ENCODE measurements around the gene ZHX3.

DNA sequence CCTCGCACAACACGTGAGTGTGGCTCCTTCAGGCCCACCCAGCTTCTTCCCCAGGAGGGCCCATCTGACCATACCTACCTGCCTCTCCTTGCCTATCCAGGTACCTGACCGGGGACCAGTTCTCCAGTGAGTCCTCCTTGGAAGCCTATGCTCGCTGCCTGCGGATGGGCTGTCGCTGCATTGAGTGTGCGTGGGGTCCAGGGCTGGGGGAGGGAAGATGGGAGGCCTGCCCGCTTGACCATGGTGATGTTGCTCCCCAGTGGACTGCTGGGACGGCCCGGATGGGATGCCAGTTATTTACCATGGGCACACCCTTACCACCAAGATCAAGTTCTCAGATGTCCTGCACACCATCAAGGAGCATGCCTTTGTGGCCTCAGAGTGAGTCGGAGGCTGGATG, 153.7 kb downstream of the ZHX3 start:
- TF ChIP-seq, protein P1, sequence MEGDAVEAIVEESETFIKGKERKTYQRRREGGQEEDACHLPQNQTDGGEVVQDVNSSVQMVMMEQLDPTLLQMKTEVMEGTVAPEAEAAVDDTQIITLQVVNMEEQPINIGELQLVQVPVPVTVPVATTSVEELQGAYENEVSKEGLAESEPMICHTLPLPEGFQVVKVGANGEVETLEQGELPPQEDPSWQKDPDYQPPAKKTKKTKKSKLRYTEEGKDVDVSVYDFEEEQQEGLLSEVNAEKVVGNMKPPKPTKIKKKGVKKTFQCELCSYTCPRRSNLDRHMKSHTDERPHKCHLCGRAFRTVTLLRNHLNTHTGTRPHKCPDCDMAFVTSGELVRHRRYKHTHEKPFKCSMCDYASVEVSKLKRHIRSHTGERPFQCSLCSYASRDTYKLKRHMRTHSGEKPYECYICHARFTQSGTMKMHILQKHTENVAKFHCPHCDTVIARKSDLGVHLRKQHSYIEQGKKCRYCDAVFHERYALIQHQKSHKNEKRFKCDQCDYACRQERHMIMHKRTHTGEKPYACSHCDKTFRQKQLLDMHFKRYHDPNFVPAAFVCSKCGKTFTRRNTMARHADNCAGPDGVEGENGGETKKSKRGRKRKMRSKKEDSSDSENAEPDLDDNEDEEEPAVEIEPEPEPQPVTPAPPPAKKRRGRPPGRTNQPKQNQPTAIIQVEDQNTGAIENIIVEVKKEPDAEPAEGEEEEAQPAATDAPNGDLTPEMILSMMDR (IDR thresholded peaks at IDR 0.05 in 2 of 3, conservative IDR thresholded peaks at IDR 0.05 in 1 of 3; ENCODE audit: insufficient read depth in 2 of 3, low read depth in 1 of 3, low read length in 3 of 3): no peak
- no peak for TF ChIP-seq MAFK (IDR thresholded peaks at IDR 0.05; ENCODE audit: low read length)
- no peak for TF ChIP-seq FOXK1 (CRISPR knock-in tag; IDR thresholded peaks at IDR 0.05; ENCODE audit: borderline replicate concordance)
- TF ChIP-seq POLR2AphosphoS5 (IDR thresholded peaks at IDR 0.05; ENCODE audit: control insufficient read depth, insufficient read depth, low read depth, low read length): no peak
- TF ChIP-seq MCM3 (IDR thresholded peaks at IDR 0.05): no peak
